NCI-H128 (cell line): ENCODE results near the gene BICRA.
"Not testable (repeated sequence)": the region's sequence is repeated elsewhere in the genome, so short reads cannot be mapped to it uniquely, and the experiment has no call there.

Experiments
- DNase-seq: peaks from one replicate; lab custom pipeline; 2025; ENCODE audit not compliant: unreplicated experiment; lab: John Stamatoyannopoulos, UW

BICRA gene

DNA sequence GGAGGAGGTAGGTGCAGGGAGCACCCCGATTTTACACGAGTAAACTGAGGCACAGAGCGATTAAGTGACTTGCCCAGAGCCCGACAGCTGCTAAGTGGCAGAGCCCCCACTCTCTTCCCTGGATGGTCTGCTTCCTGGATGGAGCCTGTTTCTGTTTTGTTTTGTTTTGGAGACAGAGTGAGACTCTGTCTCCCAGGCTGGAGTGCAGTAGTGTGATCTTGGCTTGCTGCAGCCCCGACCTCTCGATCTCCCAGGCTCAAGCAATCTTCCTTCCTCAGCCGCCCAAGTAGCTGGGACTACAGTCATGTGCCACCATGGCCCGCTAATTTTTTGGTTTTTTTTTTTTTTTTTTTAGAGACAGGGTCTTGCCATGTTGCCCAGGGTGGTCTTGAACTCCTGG lies 17.3 kb downstream of the BICRA start:
- no peak for DNase-seq

GRCh38 chr19:47628078-47628771 lies 19.3 kb downstream of the BICRA start:
- no peak for DNase-seq

DNA sequence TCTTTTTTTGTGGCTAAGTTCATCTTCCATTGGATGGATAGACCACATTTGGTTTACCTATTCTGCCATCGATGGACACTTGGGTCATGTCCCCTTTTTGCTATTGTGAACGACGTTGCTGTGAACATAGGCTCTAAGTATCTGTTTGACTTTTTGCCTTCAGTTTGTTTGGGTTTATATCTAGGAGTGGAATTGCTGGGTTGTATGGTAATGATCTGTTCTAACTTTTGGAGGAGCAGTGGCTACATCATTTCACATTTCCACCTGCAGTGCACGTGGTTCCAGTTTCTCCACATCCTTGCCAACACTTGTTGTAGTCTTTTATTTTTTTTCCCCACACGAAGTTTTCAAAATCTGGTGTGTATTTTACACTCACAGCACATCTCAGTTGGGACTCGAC lies 21.7 kb downstream of the BICRA start:
- DNase-seq: no peak

DNA sequence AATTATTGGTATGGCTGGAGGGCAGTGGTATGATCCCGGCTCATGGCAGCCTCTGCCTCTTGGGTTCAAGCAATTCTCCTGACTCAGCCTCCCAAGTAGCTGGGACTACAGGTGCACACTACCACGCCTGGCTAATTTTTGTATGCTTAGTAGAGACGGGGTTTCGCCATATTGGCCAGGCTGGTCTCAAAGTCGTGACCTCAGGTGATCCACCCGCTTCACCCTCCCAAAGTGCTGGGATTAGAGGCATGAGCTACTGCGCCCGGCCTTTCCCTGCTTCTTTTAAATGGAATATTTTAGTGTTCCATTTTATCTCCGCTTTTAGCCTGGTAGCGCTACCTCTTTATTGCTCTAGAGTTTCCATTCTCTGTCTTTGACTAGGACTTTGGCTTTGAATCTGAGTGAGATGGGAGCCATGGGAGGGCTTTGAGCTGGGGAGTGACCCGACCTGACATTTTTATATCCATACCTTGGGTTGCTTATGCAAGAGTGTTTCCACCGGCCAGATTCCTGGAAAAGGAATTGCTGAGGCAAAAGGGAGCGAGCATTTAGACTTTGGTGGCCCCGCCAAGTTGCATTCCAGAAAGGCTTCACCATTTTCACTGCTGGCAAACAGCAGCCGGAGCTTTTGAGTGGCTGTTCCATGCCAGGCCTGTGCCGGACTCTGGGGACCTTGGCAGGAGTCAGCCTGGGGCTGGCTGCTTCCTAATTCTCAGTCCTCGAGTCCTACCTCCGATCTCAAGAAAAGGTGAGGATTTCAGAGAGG lies 22.9 kb downstream of the BICRA start:
- DNase-seq: no peak

DNA sequence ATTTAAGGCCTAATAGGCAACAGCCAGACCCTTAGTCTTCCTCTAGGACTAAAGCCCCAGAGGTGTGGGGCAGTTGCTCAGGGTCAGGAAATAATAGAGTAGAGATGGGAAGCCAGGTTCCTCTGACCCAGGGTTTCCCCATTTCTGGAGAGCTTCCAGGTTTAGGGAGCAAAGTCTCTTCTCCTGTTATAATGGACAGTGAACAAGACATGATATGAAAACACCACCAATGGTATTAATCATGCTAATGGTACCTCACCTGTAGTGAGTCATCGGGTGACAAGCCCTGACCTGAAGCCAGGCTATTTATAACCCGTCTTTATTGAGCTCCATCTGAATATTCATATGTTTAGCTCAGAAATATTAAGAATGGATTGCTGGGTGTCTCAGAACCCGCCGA lies 24.6 kb downstream of the BICRA start:
- no peak for DNase-seq

DNA sequence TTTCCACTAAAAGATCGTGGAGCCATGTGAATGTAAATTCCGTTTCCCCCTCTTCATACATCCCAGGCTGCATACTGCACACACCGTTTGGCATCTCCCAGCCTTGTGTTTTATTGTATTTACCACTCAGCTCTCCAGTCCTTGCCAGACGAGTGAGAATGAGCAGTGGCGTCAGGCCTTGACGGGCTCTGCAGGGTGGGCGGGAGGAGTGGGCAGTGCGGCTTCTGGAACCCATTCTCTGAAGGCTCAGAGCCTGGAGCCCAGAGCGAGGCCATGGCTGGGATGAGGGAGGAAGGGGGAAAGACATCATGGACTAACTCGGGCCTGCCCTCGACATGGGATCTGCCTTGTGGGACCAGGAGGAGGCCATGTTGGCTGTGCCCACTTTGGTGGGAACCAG lies 25.1 kb downstream of the BICRA start:
- DNase-seq: no peak

- not testable (repeated sequence) for DNase-seq
Observed at GRCh38 chr19:47635152-47635754, 26.3 kb downstream of the BICRA start.

- DNase-seq: no peak
Observed at GRCh38 chr19:47637550-47637949, 28.6 kb downstream of the BICRA start.

GRCh38 chr19:47641891-47642485 lies 33.1 kb downstream of the BICRA start:
- no peak for DNase-seq

GRCh38 chr19:47643281-47643680 lies 34.3 kb downstream of the BICRA start:
- no peak for DNase-seq

GRCh38 chr19:47644199-47644598 lies 35.3 kb downstream of the BICRA start:
- no peak for DNase-seq

DNA sequence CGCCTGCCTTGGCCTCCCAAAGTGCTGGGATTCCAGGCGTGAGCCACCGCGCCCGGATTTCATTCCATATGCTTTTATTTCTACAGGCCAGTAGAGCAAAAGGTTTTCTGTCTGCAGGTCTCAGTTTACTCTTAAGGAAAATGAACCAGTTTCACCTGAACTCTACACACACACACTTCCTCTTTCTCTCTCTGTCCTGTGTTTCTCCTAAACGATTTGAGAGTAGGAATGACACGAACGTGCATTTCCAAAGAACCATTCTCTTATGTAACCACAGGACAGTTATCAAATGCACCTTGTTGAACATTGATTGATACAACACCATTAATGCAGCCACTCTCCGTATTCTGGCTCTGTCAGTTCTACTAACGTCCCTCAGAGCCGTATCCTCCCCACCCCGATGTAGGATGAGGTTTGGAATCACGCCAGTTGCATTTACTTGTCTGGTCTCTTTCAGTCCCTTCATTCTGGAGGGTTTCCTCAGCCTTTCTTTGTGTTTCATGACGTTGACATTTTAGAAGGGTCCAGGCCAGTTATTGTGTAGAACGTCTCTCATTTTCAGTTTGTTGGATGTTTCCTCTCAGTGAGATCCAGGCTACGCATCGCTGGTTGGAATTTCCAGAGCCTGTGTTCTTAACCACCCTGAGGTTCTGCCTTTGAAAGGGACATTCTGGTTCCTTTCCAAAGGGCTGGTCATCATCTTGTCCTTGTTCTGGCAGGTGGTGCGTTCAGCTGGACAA lies 36.0 kb downstream of the BICRA start:
- no peak for DNase-seq

DNA sequence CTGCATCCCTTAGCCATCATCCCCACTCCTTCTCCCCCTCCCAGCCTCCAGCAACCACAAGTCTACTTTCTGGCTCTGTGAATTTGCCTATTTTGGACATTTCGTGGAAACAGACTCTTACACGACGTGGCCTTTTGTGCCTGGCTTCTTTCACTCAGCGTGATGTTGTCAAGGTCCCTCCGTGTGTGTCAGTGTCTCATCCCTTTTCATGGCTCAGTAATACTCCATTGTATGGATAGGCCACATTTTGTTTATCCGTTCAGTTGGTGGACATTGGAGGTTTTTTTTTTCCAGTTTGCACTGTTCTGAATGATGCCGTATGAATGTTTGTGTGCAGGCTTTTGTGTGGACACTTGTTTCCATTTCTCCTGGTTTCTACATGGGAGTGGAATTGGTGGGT lies 38.0 kb downstream of the BICRA start:
- DNase-seq: no peak

- no peak for DNase-seq
Observed at GRCh38 chr19:47649588-47649987, 40.7 kb downstream of the BICRA start.

DNA sequence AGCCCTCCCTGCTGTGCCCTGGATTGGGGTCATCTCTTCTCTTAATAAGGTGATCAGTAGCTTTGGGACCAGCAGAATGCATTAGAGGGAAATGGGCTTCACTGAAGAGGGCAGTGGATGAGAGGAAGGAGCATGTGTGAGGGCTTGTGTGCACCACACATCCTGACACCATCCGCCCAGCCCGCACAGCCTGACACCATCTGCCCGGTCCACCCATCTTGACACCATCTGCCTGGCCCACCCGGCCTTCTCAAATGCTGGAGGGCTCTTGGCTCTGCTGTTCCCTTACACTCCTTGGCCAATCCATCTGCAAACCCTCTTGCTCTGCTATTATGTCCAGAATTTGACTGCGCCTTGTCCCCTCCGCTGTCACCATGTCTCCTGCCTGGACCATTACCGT lies 41.8 kb downstream of the BICRA start:
- no peak for DNase-seq

GRCh38 chr19:47651132-47651531 lies 42.2 kb downstream of the BICRA start:
- DNase-seq: no peak

DNA sequence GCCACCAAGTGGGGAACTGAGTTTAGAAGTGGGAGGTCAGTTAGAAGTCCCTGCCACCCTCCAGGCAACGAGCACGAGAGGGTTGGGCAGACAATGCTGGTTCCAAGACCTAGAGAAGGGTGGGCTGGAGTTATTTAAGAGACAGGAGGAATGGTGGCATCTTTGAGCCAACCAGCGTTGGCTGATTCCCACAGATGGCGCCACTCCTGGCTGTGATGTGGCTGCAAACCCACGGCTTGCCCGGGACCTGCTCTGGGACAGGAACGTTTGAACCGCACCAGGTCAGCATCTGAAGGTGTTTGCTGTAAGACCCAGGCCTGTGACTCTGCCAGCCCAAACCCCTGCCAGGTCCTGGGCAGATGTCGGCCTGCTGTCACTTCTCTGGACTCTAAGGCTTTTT lies 42.8 kb downstream of the BICRA start:
- no peak for DNase-seq

DNA sequence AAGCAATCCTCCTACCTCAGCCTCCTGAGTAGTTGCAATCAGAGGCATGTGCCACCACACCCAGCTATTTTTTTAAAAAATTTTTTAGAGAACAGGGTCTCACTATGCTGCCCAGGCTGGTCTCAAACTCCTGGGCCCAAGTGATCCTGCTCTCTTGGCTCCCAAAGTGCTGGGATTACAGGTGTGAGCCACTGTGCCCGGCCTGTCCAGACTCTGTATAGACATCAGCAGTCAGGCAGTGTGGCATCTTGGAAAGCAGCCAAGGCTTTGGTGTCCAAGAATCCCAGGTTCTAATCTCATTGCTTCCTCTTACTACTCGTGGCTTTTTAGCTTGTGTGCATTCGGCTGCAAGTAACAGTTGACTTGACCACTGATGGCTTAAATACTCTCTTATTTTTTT lies 43.4 kb downstream of the BICRA start:
- DNase-seq: no peak

GRCh38 chr19:47653856-47654255 lies 44.9 kb downstream of the BICRA start:
- no peak for DNase-seq

GRCh38 chr19:47657719-47658118 lies 48.8 kb downstream of the BICRA start:
- DNase-seq: no peak
